NCI-H1930 (cell line): ENCODE data around the gene FDXACB1.

Experiments used
- DNase-seq, 2 experiments: peaks; one replicate each; lab custom pipeline; 2025; lab: John Stamatoyannopoulos, UW

FDXACB1 gene, protein sequence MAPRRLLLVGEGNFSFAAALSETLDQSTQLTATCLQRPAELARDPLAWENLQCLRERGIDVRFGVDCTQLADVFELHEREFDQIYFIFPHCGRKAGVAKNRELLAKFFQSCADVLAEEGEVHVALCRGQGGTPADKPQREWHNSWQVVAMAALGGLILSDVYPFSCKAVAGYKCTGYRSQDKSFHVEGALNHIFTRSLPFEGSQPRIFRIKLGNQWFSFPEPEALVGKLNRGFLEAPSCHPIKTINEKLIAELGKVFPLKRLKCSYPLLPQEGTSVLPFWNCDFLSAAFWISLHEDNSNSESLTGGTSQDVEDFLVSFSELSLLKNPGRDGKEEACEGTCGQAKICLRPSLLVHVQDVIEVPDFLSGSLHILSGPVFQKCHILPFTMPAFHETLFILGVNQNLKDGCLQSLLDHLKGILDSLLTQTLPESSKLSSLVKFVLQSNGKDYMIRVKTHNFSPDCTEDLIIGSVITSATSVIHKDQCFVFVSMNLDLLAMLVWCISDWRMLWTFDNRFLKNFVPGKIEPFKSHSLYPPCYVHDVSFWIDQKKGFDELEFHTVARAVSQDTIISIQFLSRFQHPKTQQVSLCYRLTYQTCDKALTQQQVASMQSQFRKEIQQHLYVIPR

GRCh38 chr11:111878849-111879636 is at the start of gene FDXACB1, which contains the start of gene CFAP68:
FDXACB1 (minus strand) TSS chr11:111879165; CDS start chr11:111879132, 33 bp downstream.
CFAP68 (plus strand) TSS chr11:111879541; CDS start chr11:111879561, 20 bp downstream.
- DNase-seq: peak; percentile 94 to 96

DNA sequence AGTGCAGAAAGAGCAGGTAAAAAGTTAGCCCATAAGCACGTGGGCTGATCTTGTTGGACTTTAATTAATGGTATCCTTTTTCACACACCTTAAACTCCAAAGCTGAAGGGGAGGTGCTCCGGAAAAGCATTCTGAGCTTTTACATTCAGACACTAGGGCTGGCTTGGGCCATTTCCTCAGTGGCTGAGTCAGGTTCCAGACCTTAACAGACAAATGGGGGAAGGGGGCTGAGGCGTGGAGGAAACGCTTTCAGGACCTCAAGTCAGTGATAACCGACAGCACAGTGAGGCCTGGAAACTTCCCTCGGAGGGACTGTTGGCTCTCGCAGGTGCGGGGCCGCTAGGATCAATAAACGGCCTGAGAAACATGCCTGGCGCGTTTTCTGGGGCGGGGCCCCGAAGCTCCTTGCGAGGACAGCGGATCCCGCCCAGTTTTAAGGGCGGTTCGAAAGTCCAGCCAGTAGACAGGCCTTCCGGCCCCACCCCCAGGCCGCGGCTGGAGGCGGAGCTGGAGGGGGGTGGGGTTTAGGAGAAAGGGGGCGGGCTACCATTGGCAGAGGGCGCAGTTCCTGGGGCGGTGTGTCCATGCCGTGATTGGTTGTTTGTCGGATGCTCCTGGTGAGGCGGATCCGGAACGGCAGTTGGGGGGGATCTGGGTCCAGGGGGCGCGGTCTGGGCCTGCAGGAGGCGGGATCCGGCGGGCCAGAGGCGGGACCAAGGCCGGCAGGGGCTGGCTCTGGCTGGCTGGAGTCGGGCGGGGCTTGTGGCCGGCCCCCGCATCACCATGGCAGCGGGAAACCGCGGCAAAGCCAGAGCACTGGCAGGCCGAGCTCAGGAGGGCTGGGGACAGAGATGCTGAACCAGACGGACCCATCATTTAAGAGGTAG is 47.8 kb upstream of the FDXACB1 start:
- DNase-seq: peak; percentile 98 to 99

DNA sequence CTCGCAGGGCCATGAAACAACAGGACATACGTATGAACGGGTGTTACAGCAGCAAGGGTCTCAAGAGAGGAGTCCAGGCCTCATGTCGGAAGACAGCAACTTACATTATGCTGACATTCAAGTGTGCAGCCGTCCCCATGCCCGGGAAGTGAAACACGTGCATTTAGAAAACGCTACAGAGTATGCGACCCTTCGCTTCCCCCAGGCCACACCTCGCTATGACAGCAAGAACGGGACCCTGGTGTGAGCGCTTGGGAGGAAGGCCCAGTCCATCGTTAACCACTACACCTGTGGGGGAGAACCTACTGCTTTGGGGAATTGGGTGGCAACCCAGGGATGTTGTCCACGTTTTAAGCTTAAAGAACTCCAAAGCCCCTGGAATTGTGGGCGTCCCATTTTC is 47.0 kb upstream of the FDXACB1 start:
- DNase-seq: no peak

DNA sequence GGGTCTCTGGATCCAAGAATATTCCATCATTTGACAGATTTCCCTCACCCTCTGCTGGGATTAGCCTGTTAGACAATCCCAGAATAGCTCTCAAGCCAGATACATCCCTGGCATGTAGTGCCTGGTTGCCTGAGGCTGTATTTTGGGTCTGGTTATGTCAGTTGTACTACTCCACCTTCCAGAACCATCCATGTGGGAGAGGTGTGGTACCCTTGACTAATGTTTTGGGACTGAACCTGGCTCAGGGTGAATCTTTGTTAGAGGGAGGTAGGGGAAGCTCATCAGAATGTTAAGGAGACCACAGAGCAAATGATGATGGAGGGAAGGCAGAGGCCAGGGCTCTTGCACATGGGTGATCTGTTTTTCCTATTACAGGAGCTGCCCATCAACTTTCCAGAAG is 45.0 kb upstream of the FDXACB1 start:
- no peak for DNase-seq

GRCh38 chr11:111923351-111923788 is 44.4 kb upstream of the FDXACB1 start:
- DNase-seq: no peak

DNA sequence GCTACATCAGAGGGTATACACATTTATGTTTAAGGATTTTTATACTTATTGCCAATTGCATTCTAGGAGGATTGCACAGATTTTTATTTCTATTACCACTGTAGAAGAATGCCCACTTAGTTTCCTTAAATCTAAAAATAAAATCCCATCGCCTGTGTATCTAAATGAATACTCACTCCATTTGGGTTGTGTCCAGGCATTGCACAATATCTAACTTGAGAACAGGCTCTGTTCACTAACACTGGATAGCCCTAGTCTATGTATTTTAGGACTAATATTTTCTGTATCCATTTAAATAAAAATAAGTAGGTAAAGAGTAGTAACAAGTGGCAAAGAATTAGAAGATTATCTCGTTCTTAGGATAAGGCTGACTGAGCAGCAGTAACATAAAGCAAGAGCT is 43.8 kb upstream of the FDXACB1 start:
- DNase-seq: no peak

GRCh38 chr11:111921541-111922230 is 42.7 kb upstream of the FDXACB1 start:
- DNase-seq: no peak

DNA sequence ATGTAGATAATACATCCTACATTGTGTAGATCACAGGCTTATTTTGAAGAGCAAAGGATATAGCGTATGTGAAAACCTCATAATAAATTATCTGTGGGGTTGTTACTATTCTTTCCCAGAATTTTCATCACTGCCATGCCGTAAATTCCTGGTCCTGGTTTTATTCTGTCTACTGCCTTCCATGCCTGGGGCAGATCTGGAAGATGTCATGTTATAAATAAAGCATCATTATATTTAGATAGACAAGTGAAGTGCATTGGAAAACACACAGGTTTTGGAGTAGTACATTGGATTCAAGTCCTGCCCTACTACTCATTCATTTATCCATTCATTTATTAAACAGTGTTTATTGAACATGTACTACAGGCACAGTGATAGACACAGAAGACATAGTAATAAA is 41.9 kb upstream of the FDXACB1 start:
- DNase-seq: no peak

- peak; percentile 54 to 57 for DNase-seq
Measured at GRCh38 chr11:111918390-111919256, 39.7 kb upstream of the FDXACB1 start, which contains the start of gene C11orf52. C11orf52 (plus strand) TSS chr11:111918913; CDS start chr11:111918973, 60 bp downstream.

GRCh38 chr11:111917788-111918187 is 38.8 kb upstream of the FDXACB1 start:
- no peak for DNase-seq

DNA sequence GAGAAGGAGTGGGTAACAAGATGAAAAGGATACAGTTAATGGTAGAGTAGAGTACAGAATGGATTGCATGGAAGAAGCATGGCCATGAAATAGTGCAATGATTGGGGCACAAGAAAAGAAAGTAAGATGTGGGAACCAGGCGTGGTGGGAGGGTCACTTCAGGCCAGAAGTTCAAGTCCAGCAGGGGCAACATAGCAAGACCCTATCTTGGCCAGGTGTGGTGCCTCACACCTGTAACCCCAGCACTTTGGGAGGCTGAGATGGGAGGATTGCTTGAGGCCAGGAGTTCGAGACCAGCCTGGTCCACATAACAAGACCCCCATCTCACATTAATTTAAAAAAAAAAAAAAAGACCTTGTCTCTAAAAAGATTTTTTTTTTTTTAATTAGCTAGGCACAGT is 38.3 kb upstream of the FDXACB1 start:
- no peak for DNase-seq

DNA sequence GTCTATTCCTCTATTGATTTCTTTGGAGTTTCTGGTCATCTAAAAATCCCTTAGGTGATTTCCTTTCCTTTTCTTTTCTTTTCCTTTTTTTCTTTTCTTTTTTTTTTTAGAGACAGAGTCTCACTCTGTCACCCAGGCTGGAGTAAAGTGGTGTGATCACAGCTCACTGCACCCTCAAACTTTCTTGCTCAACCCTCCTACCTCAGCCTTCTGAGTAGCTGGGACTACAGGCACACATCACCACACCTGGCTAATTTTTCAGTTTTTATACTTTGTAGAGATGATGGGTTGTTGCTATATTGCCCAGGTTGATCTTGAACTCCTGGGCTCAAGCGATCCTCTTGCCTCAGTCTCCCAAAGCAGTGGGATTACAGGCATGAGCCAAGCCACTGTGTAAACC is 37.8 kb upstream of the FDXACB1 start:
- DNase-seq: no peak

- no peak for DNase-seq
Measured at GRCh38 chr11:111913997-111914396, 35.0 kb upstream of the FDXACB1 start.

DNA sequence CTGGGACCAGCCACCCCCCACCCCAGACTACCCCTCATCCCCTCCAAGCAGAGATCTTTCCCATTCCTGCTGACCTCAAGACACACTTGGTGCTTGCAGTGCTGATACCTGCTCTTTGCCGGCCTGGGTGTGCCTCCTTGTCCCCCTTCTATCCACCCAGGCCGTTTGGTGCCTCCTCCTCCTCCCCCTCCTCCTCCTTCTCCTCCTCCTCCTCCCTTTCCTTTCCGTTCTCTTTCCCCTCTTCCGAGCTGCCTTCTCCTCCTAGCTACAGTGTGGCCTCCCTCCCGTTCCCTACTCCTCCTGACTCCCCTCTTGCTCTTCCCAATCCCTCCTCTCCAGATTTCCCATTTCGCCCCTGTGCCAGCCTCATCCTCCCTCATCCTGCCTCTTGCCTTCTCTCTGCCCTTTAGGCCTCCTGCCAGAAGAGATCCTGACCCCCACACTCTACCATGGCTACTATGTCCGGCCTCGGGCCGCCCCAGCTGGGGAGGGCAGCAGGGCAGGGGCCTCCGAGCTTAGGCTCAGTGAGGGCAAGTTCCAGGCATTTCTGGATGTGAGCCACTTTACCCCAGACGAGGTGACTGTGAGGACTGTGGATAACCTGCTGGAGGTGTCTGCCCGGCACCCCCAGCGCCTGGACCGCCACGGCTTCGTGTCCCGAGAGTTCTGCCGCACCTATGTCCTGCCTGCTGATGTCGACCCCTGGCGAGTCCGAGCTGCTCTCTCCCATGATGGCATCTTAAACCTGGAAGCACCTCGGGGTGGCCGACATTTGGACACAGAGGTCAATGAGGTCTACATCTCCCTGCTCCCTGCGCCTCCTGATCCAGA is 34.3 kb upstream of the FDXACB1 start:
- no peak for DNase-seq

GRCh38 chr11:111912535-111912934 is 33.6 kb upstream of the FDXACB1 start, which contains the start of gene HSPB2:
HSPB2 (plus strand) TSS chr11:111912734; CDS start chr11:111912830, 96 bp downstream.
- DNase-seq: no peak

GRCh38 chr11:111911563-111912401 is 32.8 kb upstream of the FDXACB1 start, which contains the start of gene CRYAB:
CRYAB (minus strand) TSS chr11:111911770; CDS start chr11:111911724, 46 bp downstream.
- no peak for DNase-seq

GRCh38 chr11:111910676-111911562 is 32.0 kb upstream of the FDXACB1 start:
- no peak for DNase-seq
